ENCODE results near the gene SFTA2. TPM values are rescaled to one million over a fixed set of nuclear protein-coding genes. Genes with fewer than 3 reads are reported as not detected.

SFTA2 gene
- total and polyA plus RNA-seq, 9 of the 15 experiments (the other 6 are each of a cell fraction or from before 2014, with no cell fraction given): not detected

DNA sequence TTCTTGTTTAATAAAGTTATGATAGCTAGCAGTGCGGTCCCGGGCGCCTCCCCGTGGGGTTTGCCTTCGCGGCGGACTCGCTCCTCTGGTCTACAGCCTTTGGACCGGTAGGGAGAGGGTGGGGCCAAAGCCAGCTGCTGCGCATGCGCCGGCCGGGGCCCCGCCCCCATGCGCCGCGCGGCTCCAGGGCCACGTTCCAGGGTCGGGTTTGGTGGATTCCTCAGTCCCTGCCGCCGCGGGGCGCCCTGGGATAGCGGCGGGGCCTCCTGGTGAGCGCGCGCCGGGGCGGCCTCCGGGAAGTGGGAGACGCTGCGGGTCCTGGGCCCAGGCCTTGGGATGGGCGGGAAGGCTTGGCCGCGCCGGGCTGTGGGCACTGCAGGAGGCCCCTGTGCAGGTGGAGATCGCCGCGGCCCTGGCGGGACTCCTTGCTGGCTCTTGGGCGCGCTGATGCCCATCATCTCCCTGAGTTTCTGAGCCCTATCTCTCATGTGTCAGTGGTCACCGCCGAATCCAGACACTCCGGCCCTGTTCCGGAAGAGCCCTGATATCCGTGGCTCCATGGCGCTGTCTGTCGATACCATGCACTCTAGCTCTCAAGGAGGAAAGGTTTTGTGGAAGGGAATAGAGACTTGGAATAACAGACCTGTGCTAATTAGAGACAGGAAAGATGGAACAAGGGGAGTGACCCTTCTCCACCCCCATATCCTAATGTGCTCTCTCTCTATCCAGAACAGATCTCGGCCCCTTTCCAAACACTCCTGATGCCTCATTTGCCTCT, 17.7 kb downstream of the SFTA2 start, which contains the start of gene VARS2 (continued):
- TF ChIP-seq, protein P1, sequence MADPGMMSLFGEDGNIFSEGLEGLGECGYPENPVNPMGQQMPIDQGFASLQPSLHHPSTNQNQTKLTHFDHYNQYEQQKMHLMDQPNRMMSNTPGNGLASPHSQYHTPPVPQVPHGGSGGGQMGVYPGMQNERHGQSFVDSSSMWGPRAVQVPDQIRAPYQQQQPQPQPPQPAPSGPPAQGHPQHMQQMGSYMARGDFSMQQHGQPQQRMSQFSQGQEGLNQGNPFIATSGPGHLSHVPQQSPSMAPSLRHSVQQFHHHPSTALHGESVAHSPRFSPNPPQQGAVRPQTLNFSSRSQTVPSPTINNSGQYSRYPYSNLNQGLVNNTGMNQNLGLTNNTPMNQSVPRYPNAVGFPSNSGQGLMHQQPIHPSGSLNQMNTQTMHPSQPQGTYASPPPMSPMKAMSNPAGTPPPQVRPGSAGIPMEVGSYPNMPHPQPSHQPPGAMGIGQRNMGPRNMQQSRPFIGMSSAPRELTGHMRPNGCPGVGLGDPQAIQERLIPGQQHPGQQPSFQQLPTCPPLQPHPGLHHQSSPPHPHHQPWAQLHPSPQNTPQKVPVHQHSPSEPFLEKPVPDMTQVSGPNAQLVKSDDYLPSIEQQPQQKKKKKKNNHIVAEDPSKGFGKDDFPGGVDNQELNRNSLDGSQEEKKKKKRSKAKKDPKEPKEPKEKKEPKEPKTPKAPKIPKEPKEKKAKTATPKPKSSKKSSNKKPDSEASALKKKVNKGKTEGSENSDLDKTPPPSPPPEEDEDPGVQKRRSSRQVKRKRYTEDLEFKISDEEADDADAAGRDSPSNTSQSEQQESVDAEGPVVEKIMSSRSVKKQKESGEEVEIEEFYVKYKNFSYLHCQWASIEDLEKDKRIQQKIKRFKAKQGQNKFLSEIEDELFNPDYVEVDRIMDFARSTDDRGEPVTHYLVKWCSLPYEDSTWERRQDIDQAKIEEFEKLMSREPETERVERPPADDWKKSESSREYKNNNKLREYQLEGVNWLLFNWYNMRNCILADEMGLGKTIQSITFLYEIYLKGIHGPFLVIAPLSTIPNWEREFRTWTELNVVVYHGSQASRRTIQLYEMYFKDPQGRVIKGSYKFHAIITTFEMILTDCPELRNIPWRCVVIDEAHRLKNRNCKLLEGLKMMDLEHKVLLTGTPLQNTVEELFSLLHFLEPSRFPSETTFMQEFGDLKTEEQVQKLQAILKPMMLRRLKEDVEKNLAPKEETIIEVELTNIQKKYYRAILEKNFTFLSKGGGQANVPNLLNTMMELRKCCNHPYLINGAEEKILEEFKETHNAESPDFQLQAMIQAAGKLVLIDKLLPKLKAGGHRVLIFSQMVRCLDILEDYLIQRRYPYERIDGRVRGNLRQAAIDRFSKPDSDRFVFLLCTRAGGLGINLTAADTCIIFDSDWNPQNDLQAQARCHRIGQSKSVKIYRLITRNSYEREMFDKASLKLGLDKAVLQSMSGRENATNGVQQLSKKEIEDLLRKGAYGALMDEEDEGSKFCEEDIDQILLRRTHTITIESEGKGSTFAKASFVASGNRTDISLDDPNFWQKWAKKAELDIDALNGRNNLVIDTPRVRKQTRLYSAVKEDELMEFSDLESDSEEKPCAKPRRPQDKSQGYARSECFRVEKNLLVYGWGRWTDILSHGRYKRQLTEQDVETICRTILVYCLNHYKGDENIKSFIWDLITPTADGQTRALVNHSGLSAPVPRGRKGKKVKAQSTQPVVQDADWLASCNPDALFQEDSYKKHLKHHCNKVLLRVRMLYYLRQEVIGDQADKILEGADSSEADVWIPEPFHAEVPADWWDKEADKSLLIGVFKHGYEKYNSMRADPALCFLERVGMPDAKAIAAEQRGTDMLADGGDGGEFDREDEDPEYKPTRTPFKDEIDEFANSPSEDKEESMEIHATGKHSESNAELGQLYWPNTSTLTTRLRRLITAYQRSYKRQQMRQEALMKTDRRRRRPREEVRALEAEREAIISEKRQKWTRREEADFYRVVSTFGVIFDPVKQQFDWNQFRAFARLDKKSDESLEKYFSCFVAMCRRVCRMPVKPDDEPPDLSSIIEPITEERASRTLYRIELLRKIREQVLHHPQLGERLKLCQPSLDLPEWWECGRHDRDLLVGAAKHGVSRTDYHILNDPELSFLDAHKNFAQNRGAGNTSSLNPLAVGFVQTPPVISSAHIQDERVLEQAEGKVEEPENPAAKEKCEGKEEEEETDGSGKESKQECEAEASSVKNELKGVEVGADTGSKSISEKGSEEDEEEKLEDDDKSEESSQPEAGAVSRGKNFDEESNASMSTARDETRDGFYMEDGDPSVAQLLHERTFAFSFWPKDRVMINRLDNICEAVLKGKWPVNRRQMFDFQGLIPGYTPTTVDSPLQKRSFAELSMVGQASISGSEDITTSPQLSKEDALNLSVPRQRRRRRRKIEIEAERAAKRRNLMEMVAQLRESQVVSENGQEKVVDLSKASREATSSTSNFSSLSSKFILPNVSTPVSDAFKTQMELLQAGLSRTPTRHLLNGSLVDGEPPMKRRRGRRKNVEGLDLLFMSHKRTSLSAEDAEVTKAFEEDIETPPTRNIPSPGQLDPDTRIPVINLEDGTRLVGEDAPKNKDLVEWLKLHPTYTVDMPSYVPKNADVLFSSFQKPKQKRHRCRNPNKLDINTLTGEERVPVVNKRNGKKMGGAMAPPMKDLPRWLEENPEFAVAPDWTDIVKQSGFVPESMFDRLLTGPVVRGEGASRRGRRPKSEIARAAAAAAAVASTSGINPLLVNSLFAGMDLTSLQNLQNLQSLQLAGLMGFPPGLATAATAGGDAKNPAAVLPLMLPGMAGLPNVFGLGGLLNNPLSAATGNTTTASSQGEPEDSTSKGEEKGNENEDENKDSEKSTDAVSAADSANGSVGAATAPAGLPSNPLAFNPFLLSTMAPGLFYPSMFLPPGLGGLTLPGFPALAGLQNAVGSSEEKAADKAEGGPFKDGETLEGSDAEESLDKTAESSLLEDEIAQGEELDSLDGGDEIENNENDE (IDR thresholded peaks at IDR 0.05; ENCODE audit: low read depth, low read length): no peak
- TF ChIP-seq DMBX1 (CRISPR knock-in tag; IDR thresholded peaks at IDR 0.05; ENCODE audit: borderline replicate concordance): peak; percentile 55; the same call in 1 of the 2 replicates
- TF ChIP-seq ZNF408 (CRISPR knock-in tag; IDR thresholded peaks at IDR 0.05; ENCODE audit: low read depth): no peak
- TF ChIP-seq, protein P2, sequence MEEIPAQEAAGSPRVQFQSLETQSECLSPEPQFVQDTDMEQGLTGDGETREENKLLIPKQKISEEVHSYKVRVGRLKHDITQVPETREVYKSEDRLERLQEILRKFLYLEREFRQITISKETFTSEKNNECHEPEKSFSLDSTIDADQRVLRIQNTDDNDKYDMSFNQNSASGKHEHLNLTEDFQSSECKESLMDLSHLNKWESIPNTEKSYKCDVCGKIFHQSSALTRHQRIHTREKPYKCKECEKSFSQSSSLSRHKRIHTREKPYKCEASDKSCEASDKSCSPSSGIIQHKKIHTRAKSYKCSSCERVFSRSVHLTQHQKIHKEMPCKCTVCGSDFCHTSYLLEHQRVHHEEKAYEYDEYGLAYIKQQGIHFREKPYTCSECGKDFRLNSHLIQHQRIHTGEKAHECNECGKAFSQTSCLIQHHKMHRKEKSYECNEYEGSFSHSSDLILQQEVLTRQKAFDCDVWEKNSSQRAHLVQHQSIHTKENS (CRISPR knock-in tag; IDR thresholded peaks at IDR 0.05): peak; percentile 86; the same call in 1 of the 2 replicates
- TF ChIP-seq, protein P3, sequence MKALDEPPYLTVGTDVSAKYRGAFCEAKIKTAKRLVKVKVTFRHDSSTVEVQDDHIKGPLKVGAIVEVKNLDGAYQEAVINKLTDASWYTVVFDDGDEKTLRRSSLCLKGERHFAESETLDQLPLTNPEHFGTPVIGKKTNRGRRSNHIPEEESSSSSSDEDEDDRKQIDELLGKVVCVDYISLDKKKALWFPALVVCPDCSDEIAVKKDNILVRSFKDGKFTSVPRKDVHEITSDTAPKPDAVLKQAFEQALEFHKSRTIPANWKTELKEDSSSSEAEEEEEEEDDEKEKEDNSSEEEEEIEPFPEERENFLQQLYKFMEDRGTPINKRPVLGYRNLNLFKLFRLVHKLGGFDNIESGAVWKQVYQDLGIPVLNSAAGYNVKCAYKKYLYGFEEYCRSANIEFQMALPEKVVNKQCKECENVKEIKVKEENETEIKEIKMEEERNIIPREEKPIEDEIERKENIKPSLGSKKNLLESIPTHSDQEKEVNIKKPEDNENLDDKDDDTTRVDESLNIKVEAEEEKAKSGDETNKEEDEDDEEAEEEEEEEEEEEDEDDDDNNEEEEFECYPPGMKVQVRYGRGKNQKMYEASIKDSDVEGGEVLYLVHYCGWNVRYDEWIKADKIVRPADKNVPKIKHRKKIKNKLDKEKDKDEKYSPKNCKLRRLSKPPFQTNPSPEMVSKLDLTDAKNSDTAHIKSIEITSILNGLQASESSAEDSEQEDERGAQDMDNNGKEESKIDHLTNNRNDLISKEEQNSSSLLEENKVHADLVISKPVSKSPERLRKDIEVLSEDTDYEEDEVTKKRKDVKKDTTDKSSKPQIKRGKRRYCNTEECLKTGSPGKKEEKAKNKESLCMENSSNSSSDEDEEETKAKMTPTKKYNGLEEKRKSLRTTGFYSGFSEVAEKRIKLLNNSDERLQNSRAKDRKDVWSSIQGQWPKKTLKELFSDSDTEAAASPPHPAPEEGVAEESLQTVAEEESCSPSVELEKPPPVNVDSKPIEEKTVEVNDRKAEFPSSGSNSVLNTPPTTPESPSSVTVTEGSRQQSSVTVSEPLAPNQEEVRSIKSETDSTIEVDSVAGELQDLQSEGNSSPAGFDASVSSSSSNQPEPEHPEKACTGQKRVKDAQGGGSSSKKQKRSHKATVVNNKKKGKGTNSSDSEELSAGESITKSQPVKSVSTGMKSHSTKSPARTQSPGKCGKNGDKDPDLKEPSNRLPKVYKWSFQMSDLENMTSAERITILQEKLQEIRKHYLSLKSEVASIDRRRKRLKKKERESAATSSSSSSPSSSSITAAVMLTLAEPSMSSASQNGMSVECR (CRISPR knock-in tag; IDR thresholded peaks at IDR 0.05): peak; percentile 92
- TF ChIP-seq, protein P4, sequence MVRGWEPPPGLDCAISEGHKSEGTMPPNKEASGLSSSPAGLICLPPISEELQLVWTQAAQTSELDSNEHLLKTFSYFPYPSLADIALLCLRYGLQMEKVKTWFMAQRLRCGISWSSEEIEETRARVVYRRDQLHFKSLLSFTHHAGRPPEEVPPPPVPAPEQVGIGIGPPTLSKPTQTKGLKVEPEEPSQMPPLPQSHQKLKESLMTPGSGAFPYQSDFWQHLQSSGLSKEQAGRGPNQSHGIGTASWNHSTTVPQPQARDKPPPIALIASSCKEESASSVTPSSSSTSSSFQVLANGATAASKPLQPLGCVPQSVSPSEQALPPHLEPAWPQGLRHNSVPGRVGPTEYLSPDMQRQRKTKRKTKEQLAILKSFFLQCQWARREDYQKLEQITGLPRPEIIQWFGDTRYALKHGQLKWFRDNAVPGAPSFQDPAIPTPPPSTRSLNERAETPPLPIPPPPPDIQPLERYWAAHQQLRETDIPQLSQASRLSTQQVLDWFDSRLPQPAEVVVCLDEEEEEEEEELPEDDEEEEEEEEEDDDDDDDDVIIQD (CRISPR knock-in tag; IDR thresholded peaks at IDR 0.05): no peak
- TF ChIP-seq RFX7 (CRISPR knock-in tag; IDR thresholded peaks at IDR 0.05): no peak

Data from K562 (cell line).